Loucy (cell line): ENCODE measurements around the gene ACTL7B.

Experiments
- EZH2phosphoT487 ChIP-seq: fragments of 200-600 bp; IDR thresholded peaks from 2 replicates; pipeline ENCODE4 v1.6.1; 2018; ENCODE audit warnings: antibody characterized with exemption, mild to moderate bottlenecking, moderate library complexity, borderline replicate concordance
- TF ChIP-seq, protein P1 (sequence below): fragments of 200-600 bp; sonication (generic); conservative IDR thresholded peaks from 2 replicates; pipeline ENCODE4 v1.5.1; 2014; ENCODE audit warnings: mild to moderate bottlenecking, antibody characterized with exemption, low read length

DNA sequence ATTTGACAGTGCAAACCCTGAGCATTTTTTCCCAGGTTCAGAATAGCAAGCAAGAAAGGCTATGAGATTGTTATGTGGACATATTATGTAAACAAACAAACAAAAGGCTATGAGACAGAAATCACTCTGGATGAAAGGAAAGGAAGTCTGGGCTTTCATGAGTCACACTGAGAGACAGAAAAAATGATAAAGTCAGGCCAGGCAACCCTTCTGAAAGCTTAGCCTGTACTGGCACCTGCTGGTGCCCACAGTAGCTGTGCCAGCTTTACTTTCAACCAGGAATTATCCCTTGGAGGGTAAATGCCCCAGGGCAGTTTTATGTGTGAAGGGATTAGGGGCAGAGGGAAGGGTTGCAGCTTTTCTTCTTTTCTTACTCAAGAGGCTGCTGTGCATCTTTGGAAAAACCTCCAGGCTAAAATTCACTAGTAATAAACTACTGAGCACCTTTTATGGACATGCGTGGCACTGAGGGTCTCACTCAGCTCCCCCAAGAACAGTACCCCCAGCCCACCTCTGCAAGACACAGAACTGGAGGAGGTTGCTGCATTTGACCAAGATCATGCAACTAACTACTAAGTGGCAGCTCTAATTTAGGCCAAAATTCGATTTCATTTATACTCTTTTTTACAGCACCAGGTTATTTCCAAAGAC is 41.7 kb downstream of the ACTL7B start:
- TF ChIP-seq, protein P1, sequence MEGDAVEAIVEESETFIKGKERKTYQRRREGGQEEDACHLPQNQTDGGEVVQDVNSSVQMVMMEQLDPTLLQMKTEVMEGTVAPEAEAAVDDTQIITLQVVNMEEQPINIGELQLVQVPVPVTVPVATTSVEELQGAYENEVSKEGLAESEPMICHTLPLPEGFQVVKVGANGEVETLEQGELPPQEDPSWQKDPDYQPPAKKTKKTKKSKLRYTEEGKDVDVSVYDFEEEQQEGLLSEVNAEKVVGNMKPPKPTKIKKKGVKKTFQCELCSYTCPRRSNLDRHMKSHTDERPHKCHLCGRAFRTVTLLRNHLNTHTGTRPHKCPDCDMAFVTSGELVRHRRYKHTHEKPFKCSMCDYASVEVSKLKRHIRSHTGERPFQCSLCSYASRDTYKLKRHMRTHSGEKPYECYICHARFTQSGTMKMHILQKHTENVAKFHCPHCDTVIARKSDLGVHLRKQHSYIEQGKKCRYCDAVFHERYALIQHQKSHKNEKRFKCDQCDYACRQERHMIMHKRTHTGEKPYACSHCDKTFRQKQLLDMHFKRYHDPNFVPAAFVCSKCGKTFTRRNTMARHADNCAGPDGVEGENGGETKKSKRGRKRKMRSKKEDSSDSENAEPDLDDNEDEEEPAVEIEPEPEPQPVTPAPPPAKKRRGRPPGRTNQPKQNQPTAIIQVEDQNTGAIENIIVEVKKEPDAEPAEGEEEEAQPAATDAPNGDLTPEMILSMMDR, result no peak; the same call in 1 of the 2 replicates
- no peak for TF ChIP-seq EZH2phosphoT487
